Activated naive CD4-positive, alpha-beta T cell treated with anti-CD3 and anti-CD28 coated beads for 36 hours (primary cell): ENCODE measurements around the gene MICAL2. TPM values are rescaled to one million over a fixed set of nuclear protein-coding genes. Genes with fewer than 3 reads are reported as not detected.

Source experiments
- CTCF ChIA-PET: fragments of 350-600 bp; sonication (Branson Sonifier 250); formaldehyde crosslinking; loops from one replicate; lab custom pipeline; 2021; ENCODE audit warnings: antibody characterized with exemption; lab: Charles Lee
- DNase-seq: peaks from one replicate; pipeline ENCODE4 v3.0.0-alpha.2; 2020
- H3K27ac Mint-ChIP-seq: one replicate; pipeline ENCODE4 v1.8.0; 2021; ENCODE audit warnings: mild to moderate bottlenecking, mixed read lengths
- H3K27me3 Mint-ChIP-seq: one replicate; pipeline ENCODE4 v1.8.0; 2021; ENCODE audit warnings: low read depth, mixed read lengths
- H3K36me3 Mint-ChIP-seq: one replicate; pipeline ENCODE4 v1.8.0; 2021; ENCODE audit warnings: low read depth, mixed read lengths
- H3K4me1 Mint-ChIP-seq: one replicate; pipeline ENCODE4 v1.8.0; 2021; ENCODE audit warnings: low read depth, mixed read lengths
- H3K4me3 Mint-ChIP-seq: one replicate; pipeline ENCODE4 v1.8.0; 2021; ENCODE audit warnings: mild to moderate bottlenecking, moderate library complexity, mixed read lengths
- H3K9me3 Mint-ChIP-seq: one replicate; pipeline ENCODE4 v1.8.0; 2021; ENCODE audit warnings: mixed read lengths
- intact Hi-C: fragments of 100-400 bp; cut with micrococcal nuclease; formaldehyde crosslinking; loops from one replicate; pipeline ENCODE4 v1.15.1; 2023
- total RNA-seq, 2 experiments: library from RNA; stranded (reverse); gene quantifications; one replicate each; pipeline ENCODE4 v1.2.3, GENCODE V29; 2021

The MICAL2 gene
- total RNA-seq, 2 experiments from 2014 or later = 48.7 to 54.6 TPM

DNA sequence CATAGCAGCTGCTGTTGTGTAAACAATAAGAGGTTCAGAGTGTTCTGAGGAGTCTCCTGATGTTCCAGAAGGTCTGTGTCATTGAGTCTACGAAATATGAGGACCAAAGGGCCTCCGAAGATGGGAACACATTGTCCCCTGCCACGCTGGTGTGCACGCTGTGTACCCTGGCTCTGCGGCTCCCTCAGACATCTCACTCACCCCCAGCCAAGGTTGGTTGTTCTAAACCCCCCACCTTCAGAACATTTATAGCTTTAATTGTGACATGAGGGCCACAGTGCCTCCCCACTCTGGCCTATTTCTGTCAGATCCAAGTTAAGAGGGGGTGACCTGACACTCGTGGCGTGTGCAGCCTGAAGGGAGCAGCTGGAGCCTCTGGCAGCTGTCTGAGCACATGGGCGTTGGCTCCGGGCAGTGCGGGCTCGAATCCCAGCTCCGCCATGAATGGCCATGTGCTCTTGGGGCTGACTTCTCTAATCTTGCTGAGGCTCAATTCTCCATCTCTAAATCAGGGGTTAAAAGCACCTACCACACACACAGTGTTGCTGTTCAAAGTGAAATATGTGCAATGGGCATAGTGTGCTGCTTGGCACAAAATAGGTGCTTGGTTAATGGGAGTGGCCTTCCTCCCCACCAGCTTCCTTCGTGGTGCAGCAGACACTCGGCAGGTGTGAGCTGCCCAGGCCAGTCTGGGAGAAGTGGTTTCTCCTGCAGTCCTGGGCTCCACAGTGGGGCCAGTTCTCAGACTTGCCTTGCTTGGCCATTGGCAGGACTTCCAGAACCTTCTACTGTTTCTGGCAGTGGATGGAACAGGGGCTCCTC is 39.7 kb upstream of the MICAL2 start:
- no peak overlapping the region for H3K4me3 Mint-ChIP-seq
- H3K9me3 Mint-ChIP-seq = no peaks in the 10 kb centered on the region
- no peaks in the 10 kb centered on the region for H3K36me3 Mint-ChIP-seq
- H3K27me3 Mint-ChIP-seq = no peaks in the 10 kb centered on the region
- no peak overlapping the region for H3K27ac Mint-ChIP-seq
- CTCF ChIA-PET = interaction anchor here (0.6 to 1.7 kb wide), 3 partner anchors 10 to 165 kb away, joined by 3 to 5 read pairs (median 3); no protein-coding TSS in a partner anchor
- no peak for DNase-seq
- intact Hi-C loops = no loop called here
- no peaks in the 10 kb centered on the region for H3K4me1 Mint-ChIP-seq

GRCh38 chr11:12071574-12071973 is 38.8 kb upstream of the MICAL2 start:
- H3K27ac Mint-ChIP-seq = no peak overlapping the region
- no peaks in the 10 kb centered on the region for H3K9me3 Mint-ChIP-seq
- H3K36me3 Mint-ChIP-seq = no peaks in the 10 kb centered on the region
- no peaks in the 10 kb centered on the region for H3K4me1 Mint-ChIP-seq
- H3K4me3 Mint-ChIP-seq = no peak overlapping the region
- DNase-seq = no peak
- CTCF ChIA-PET = interaction anchor here (1.0 to 1.7 kb wide), 3 partner anchors 11 to 164 kb away, joined by 3 to 5 read pairs (median 3); no protein-coding TSS in a partner anchor
- intact Hi-C loops = no loop called here
- no peaks in the 10 kb centered on the region for H3K27me3 Mint-ChIP-seq

GRCh38 chr11:12073436-12073835 is 37.0 kb upstream of the MICAL2 start:
- H3K27me3 Mint-ChIP-seq = no peaks in the 10 kb centered on the region
- no peaks in the 10 kb centered on the region for H3K4me1 Mint-ChIP-seq
- no peak for DNase-seq
- no peak overlapping the region for H3K4me3 Mint-ChIP-seq
- CTCF ChIA-PET = interaction anchor here (1.6 kb wide), 1 partner anchor 26 kb away, joined by 4 read pairs; no protein-coding TSS in a partner anchor
- intact Hi-C loops = no loop called here
- no peaks in the 10 kb centered on the region for H3K9me3 Mint-ChIP-seq
- H3K27ac Mint-ChIP-seq = no peak overlapping the region
- H3K36me3 Mint-ChIP-seq = no peaks in the 10 kb centered on the region

- no peaks in the 10 kb centered on the region for H3K9me3 Mint-ChIP-seq
- intact Hi-C loops = no loop called here
- H3K4me3 Mint-ChIP-seq = no peak overlapping the region
- no peaks in the 10 kb centered on the region for H3K4me1 Mint-ChIP-seq
- H3K27ac Mint-ChIP-seq = no peak overlapping the region
- no peaks in the 10 kb centered on the region for H3K27me3 Mint-ChIP-seq
- no peak for DNase-seq
- CTCF ChIA-PET = interaction anchor here (1.6 kb wide), 1 partner anchor 26 kb away, joined by 4 read pairs; no protein-coding TSS in a partner anchor
- H3K36me3 Mint-ChIP-seq = no peaks in the 10 kb centered on the region
Observed at GRCh38 chr11:12073886-12074285, 36.5 kb upstream of the MICAL2 start.

DNA sequence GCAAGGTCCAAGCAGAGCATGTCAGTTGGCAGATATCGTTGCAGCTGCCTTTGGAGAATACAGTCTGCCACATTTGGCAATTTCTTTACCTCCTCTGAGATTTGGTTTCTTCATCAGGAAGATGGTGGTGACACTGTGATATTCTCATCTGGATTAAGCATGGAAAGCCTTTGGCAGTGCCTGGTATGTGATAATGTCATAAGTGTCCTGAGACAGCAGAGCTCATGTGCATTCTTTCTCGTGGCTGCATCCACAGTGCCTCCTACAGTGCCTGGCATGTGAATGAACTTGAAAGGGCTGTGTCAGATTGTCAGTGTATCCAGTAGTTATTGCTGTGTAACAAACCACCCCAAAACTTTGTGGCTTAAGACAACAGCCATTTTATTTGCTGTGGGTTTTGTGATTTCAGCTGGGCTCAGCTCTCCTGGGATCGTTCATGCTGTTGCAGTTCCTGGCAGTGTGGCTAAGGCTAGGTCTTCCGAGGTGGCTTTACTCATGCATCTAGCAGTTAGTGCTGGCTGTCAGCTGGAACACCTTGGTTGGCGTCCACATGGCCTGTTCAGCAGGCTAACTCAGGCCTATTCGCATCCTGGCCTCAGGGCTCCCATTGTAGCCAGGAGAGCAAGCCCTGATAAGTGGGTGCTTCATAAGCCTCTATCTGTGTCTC is 35.7 kb upstream of the MICAL2 start:
- Mint-ChIP-seq H3K4me1 (no peaks in the 10 kb centered on the region), H3K27me3 (no peaks in the 10 kb centered on the region), H3K27ac (no peak overlapping the region), H3K36me3 (no peaks in the 10 kb centered on the region), H3K4me3 (no peak overlapping the region), H3K9me3 (no peaks in the 10 kb centered on the region)
- CTCF ChIA-PET = interaction anchor here (1.6 kb wide), 1 partner anchor 27 kb away, joined by 4 read pairs; no protein-coding TSS in a partner anchor
- DNase-seq = no peak
- intact Hi-C loops = no loop called here

GRCh38 chr11:12075291-12075690 is 35.1 kb upstream of the MICAL2 start:
- Mint-ChIP-seq H3K27me3 (no peaks in the 10 kb centered on the region), H3K36me3 (no peaks in the 10 kb centered on the region), H3K9me3 (no peaks in the 10 kb centered on the region), H3K27ac (no peak overlapping the region), H3K4me3 (no peak overlapping the region), H3K4me1 (peaks cover 3% of the 10 kb centered on the region)
- DNase-seq = no peak
- CTCF ChIA-PET = no interaction called here
- intact Hi-C loops = no loop called here

GRCh38 chr11:12075822-12076821 is 34.3 kb upstream of the MICAL2 start:
- H3K4me3 Mint-ChIP-seq = no peak overlapping the region
- H3K4me1 Mint-ChIP-seq = peaks cover 3% of the 10 kb centered on the region
- intact Hi-C loops = no loop called here
- H3K36me3 Mint-ChIP-seq = no peaks in the 10 kb centered on the region
- CTCF ChIA-PET = no interaction called here
- H3K9me3 Mint-ChIP-seq = no peaks in the 10 kb centered on the region
- H3K27me3 Mint-ChIP-seq = no peaks in the 10 kb centered on the region
- no peak overlapping the region for H3K27ac Mint-ChIP-seq
- no peak for DNase-seq

GRCh38 chr11:12076840-12077534 is 33.4 kb upstream of the MICAL2 start:
- peaks cover 3% of the 10 kb centered on the region for H3K4me1 Mint-ChIP-seq
- DNase-seq = no peak
- H3K27ac Mint-ChIP-seq = no peak overlapping the region
- H3K27me3 Mint-ChIP-seq = no peaks in the 10 kb centered on the region
- CTCF ChIA-PET = interaction anchor here (0.6 to 2.0 kb wide), 2 partner anchors 21 to 205 kb away, joined by 5 to 8 read pairs; no protein-coding TSS in a partner anchor
- no peaks in the 10 kb centered on the region for H3K36me3 Mint-ChIP-seq
- intact Hi-C loops = no loop called here
- H3K9me3 Mint-ChIP-seq = no peaks in the 10 kb centered on the region
- H3K4me3 Mint-ChIP-seq = no peak overlapping the region

- no peak overlapping the region for H3K27ac Mint-ChIP-seq
- no peaks in the 10 kb centered on the region for H3K27me3 Mint-ChIP-seq
- intact Hi-C loops = no loop called here
- peaks cover 3% of the 10 kb centered on the region for H3K4me1 Mint-ChIP-seq
- no peaks in the 10 kb centered on the region for H3K36me3 Mint-ChIP-seq
- CTCF ChIA-PET = interaction anchor here (0.6 to 2.0 kb wide), 3 partner anchors 21 to 204 kb away, joined by 3 to 8 read pairs (median 5); no protein-coding TSS in a partner anchor
- no peak for DNase-seq
- no peak overlapping the region for H3K4me3 Mint-ChIP-seq
- no peaks in the 10 kb centered on the region for H3K9me3 Mint-ChIP-seq
Observed at GRCh38 chr11:12077535-12078280, 32.7 kb upstream of the MICAL2 start.

DNA sequence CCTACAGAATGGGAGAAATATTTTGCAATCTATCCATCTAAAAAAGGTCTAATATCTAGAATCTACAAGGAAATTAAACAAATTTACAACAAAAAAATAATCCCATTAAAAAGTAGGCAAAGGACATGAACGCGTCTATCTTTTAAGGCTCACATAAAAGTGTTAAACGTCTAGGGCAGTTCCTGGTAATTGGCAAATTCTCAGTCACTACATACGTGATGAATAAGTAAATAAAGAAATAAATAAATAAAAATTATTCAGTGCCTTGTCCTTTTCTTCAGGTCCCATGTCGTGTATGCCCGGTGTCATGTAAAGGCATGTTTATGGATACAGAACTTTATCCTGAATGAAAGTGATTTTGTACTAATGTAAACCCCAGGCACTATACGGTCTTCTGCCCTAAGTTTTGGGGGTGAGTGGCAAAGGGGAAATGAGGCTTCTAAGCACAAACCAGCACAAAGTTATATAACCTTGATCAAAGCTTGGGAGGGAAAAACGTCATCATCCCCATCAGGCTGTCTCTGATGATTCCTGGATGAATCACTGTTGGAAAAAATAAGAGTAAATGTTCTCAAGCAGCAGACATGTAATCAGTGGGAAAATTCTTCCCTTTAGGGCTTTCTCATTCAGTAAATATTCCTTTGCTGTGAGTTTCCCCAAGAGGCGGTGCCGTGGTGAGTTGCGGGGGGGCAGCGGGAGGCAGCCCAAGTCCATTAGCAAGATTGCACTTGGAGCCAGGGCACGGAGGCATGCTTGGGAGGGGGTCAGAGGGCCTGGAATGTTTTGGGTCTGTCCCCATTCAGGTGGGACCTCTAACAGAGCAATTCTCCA is 30.4 kb upstream of the MICAL2 start:
- no peak overlapping the region for H3K4me3 Mint-ChIP-seq
- no peaks in the 10 kb centered on the region for H3K9me3 Mint-ChIP-seq
- H3K27ac Mint-ChIP-seq = no peak overlapping the region
- intact Hi-C loops = no loop called here
- CTCF ChIA-PET = interaction anchor here (0.6 kb wide), 1 partner anchor 9 kb away, joined by 4 read pairs; no protein-coding TSS in a partner anchor
- H3K27me3 Mint-ChIP-seq = no peaks in the 10 kb centered on the region
- H3K36me3 Mint-ChIP-seq = no peaks in the 10 kb centered on the region
- no peak for DNase-seq
- peaks cover 3% of the 10 kb centered on the region for H3K4me1 Mint-ChIP-seq
